HepG2 (cell line): ENCODE results near the gene ELP1. TPM values are rescaled to one million over a fixed set of nuclear protein-coding genes. Genes with fewer than 3 reads are reported as not detected.

Source experiments
- ATAC-seq: fragments of 200-7000 bp; cut with Tn5 transposase; 3 replicates; pipeline ENCODE4 v1.9.1; 2020; ENCODE audit warnings: mild to moderate bottlenecking, moderate library complexity
- Bru-seq: library from RNA; stranded (reverse); fragments of 400-500 nt; gene quantifications from one replicate; lab custom pipeline; 2021; lab: Mats Ljungman, UMichigan
- BruChase-seq, 2 experiments: library from RNA; stranded (reverse); fragments of 400-500 nt; gene quantifications; one replicate each; lab custom pipeline; 2021; lab: Mats Ljungman, UMichigan
- BruUV-seq: library from RNA; stranded (reverse); fragments of 400-500 nt; replicated peaks from 2 replicates; lab custom pipeline; 2021; lab: Mats Ljungman, UMichigan
- CTCF ChIA-PET: fragments of 300-600 bp; formaldehyde crosslinking; extraction: SDS; loops from one replicate; lab custom pipeline; 2021; ENCODE audit warnings: low total read pairs, inconsistent platforms, low intra/inter-chr PET ratio; lab: Yijun Ruan, JAX
- POLR2A ChIA-PET: fragments of 350-600 bp; sonication (Branson Sonifier 250); formaldehyde crosslinking; loops from one replicate; lab custom pipeline; 2020; ENCODE audit warnings: antibody characterized with exemption, inconsistent platforms; lab: Yijun Ruan, JAX
- DNase-seq: peaks from one replicate; pipeline ENCODE4 v3.0.0-alpha.2; 2015; ENCODE audit warnings: low spot score
- FAIRE-seq: peaks from 3 replicates; lab custom pipeline; 2011; peaks lifted over from hg19 to GRCh38; lab: Jason Lieb, UNC
- H2AFZ ChIP-seq: one replicate; pipeline ENCODE4 v1.6.1; 2011; ENCODE audit warnings: low read length, inconsistent platforms
- H3K27ac ChIP-seq: fragments of 300-600 bp; 3 replicates; pipeline ENCODE4 v1.8.0; 2011; ENCODE audit warnings: mixed run types, mild to moderate bottlenecking, mixed read lengths, low read length, inconsistent platforms; ENCODE audit not compliant: insufficient read depth; ENCODE audit errors: extremely low read length
- H3K27me3 ChIP-seq, 2 experiments: fragments of 200-600 bp in 1 of 2; 2 replicates in 1 of 2; 3 replicates in 1 of 2; pipeline versions ENCODE4 v1.6.0 to v1.8.0; 2011; ENCODE audit warnings: low read length in 2 of 2, mild to moderate bottlenecking in 2 of 2, moderate library complexity in 2 of 2, inconsistent platforms in 1 of 2; ENCODE audit not compliant: insufficient read depth in 2 of 2, control insufficient read depth in 1 of 2
- H3K36me3 ChIP-seq, 2 experiments: fragments of 200-600 bp in 1 of 2; replicated peaks in 1 of 2; 2 replicates in 1 of 2; 3 replicates in 1 of 2; pipeline versions ENCODE4 v1.5.1 to v1.8.0; 2011; ENCODE audit warnings: low read length in 2 of 2, inconsistent platforms in 1 of 2; ENCODE audit not compliant: insufficient read depth in 2 of 2, control insufficient read depth in 1 of 2
- H3K4me1 ChIP-seq: 2 replicates; pipeline ENCODE4 v1.5.1; 2012; ENCODE audit warnings: low read length, inconsistent platforms; ENCODE audit not compliant: insufficient read depth
- H3K4me2 ChIP-seq: 2 replicates; pipeline ENCODE4 v1.6.0; 2011; ENCODE audit warnings: low read depth, low read length, inconsistent platforms
- H3K4me3 ChIP-seq, 3 experiments: fragments of 200-600 bp in 1 of 3; sonication (generic), shearing (Covaris generic) in 1 of 3; replicated peaks in 1 of 3; 2 replicates each; pipeline ENCODE4 v1.5.1; 2011 to 2016; ENCODE audit warnings: low read length in 3 of 3, inconsistent platforms in 2 of 3, low read depth in 2 of 3, mild to moderate bottlenecking in 2 of 3, control low read depth in 1 of 3, mixed read lengths in 1 of 3; ENCODE audit not compliant: insufficient read depth in 1 of 3
- H3K79me2 ChIP-seq: one replicate; pipeline ENCODE4 v1.6.1; 2011; ENCODE audit warnings: low read length, inconsistent platforms; ENCODE audit not compliant: insufficient read depth
- H3K9ac ChIP-seq: 2 replicates; pipeline ENCODE4 v1.6.0; 2011; ENCODE audit warnings: mild to moderate bottlenecking, low read depth, low read length, inconsistent platforms; ENCODE audit not compliant: insufficient read depth
- H3K9me3 ChIP-seq: 2 replicates; pipeline ENCODE4 v1.5.1; 2012; ENCODE audit warnings: mild to moderate bottlenecking, low read length
- H4K20me1 ChIP-seq: 2 replicates; pipeline ENCODE4 v1.6.0; 2011; ENCODE audit warnings: inconsistent platforms, mild to moderate bottlenecking, low read length, moderate library complexity; ENCODE audit not compliant: insufficient read depth
- E2F2 ChIP-seq: sonication (generic); formaldehyde crosslinking; IDR thresholded peaks from 2 replicates; pipeline ENCODE4 v1.4.0; 2020; ENCODE audit warnings: missing genetic modification reagents, borderline replicate concordance
- MEF2D ChIP-seq: sonication (generic); formaldehyde crosslinking; IDR thresholded peaks from 2 replicates; pipeline ENCODE4 v1.5.1; 2020; ENCODE audit warnings: mild to moderate bottlenecking, missing genetic modification reagents
- U2AF2 ChIP-seq: fragments of 200-400 bp; formaldehyde crosslinking; IDR thresholded peaks from 2 replicates; pipeline ENCODE4 v1.6.1; 2017; ENCODE audit warnings: low read depth, mild to moderate bottlenecking, low read length
- ZMYM2 ChIP-seq: sonication (generic); formaldehyde crosslinking; IDR thresholded peaks from 2 replicates; pipeline ENCODE4 v1.8.0; 2022; ENCODE audit warnings: mild to moderate bottlenecking, missing genetic modification reagents
- WGBS: methylation state at CpG from one replicate; pipeline ENCODE4 v1.1.6; 2017; ENCODE audit warnings: low lambda C conversion rate; 5-methylcytosine and 5-hydroxymethylcytosine counted together
- in situ Hi-C: cut with HindIII; loops from 2 replicates; pipeline ENCODE4 v1.10.0; 2017; ENCODE audit warnings: low pct_unique_long_range_greater_than_20kb; ENCODE audit not compliant: extremely low pct_ligation_motif_present
- intact Hi-C: fragments of 100-400 bp; cut with micrococcal nuclease; formaldehyde crosslinking; loops from one replicate; pipeline ENCODE4 v1.10.0; 2022; ENCODE audit not compliant: unreplicated experiment
- long read RNA-seq, 2 experiments: library from RNA in 1 of 2; library from polyadenylated mRNA in 1 of 2; stranded (forward) in 1 of 2; unstranded in 1 of 2; transcript quantifications; one replicate each; pipeline ENCODE4 v2.0.0, GENCODE V29; 2019 to 2022
- polyA minus RNA-seq, 3 experiments: library from RNA; depleted of rRNA, polyadenylated mRNA; stranded (reverse); fragments of >200 nt; gene quantifications; 2 replicates each; pipeline ENCODE4 v1.2.3, GENCODE V29; 2011; ENCODE audit warnings: low replicate concordance in 1 of 3
- polyA plus RNA-seq, 8 experiments: library from polyadenylated mRNA; depleted of rRNA in 3 of 8; stranded (reverse) in 7 of 8; unstranded in 1 of 8; fragments of >200 nt; fragmentation: Illumina TruSeq in 4 of 8; extraction: Trizol in 4 of 8; gene quantifications; 2 replicates each; pipeline versions ENCODE4 v1.2.1 to v1.2.3, GENCODE V29; 2011 to 2016; ENCODE audit warnings: low read depth in 4 of 8, missing spikeins in 1 of 8, mixed read lengths in 1 of 8; ENCODE audit not compliant: insufficient read depth in 1 of 8
- total RNA-seq, 5 experiments: library from RNA; depleted of rRNA; stranded (reverse); fragments of >200 nt; fragmentation: Illumina TruSeq; extraction: Trizol; gene quantifications; 2 replicates each; pipeline ENCODE4 v1.2.3, GENCODE V29; 2016; ENCODE audit warnings: low read depth in 1 of 5
- TF ChIP-seq, protein P1 (sequence below): sonication (generic); formaldehyde crosslinking; IDR thresholded peaks from 2 replicates; pipeline ENCODE4 v1.5.1; 2020; ENCODE audit warnings: missing genetic modification reagents, mild to moderate bottlenecking, borderline replicate concordance
- TF ChIP-seq, protein P2 (sequence below): sonication (generic); formaldehyde crosslinking; IDR thresholded peaks from 2 replicates; pipeline ENCODE4 v1.5.0; 2020; ENCODE audit warnings: missing genetic modification reagents, mild to moderate bottlenecking, borderline replicate concordance

Gene ELP1, protein sequence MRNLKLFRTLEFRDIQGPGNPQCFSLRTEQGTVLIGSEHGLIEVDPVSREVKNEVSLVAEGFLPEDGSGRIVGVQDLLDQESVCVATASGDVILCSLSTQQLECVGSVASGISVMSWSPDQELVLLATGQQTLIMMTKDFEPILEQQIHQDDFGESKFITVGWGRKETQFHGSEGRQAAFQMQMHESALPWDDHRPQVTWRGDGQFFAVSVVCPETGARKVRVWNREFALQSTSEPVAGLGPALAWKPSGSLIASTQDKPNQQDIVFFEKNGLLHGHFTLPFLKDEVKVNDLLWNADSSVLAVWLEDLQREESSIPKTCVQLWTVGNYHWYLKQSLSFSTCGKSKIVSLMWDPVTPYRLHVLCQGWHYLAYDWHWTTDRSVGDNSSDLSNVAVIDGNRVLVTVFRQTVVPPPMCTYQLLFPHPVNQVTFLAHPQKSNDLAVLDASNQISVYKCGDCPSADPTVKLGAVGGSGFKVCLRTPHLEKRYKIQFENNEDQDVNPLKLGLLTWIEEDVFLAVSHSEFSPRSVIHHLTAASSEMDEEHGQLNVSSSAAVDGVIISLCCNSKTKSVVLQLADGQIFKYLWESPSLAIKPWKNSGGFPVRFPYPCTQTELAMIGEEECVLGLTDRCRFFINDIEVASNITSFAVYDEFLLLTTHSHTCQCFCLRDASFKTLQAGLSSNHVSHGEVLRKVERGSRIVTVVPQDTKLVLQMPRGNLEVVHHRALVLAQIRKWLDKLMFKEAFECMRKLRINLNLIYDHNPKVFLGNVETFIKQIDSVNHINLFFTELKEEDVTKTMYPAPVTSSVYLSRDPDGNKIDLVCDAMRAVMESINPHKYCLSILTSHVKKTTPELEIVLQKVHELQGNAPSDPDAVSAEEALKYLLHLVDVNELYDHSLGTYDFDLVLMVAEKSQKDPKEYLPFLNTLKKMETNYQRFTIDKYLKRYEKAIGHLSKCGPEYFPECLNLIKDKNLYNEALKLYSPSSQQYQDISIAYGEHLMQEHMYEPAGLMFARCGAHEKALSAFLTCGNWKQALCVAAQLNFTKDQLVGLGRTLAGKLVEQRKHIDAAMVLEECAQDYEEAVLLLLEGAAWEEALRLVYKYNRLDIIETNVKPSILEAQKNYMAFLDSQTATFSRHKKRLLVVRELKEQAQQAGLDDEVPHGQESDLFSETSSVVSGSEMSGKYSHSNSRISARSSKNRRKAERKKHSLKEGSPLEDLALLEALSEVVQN (N-terminal part only)
- total RNA-seq (2016; rRNA removed; fragmentation: Illumina TruSeq; extraction: Trizol) (275 and 437 TPM in 2 replicates), polyA plus RNA-seq (2011; rRNA removed) (137 and 157 TPM in 2 replicates), polyA minus RNA-seq (2011; rRNA and poly(A)+ RNA removed; ENCODE audit: low replicate concordance) (47.1 and 81.0 TPM in 2 replicates), Bru-seq, nascent RNA (percentile 98 among the genes with signal in this experiment), BruChase-seq, experiment 1, labeled RNA remaining after a 6-hour chase (percentile 98 among the genes with signal in this experiment), BruChase-seq, experiment 2, labeled RNA remaining after a 2-hour chase (percentile 98 among the genes with signal in this experiment)
- 48.7 and 50.4 TPM in 2 replicates for total RNA-seq (2016; cell fraction: cytosol; rRNA removed; fragmentation: Illumina TruSeq; extraction: Trizol; ENCODE audit: low read depth)
- total RNA-seq (2016; cell fraction: insoluble cytoplasmic fraction; rRNA removed; fragmentation: Illumina TruSeq; extraction: Trizol) = 275 and 435 TPM in 2 replicates
- total RNA-seq (2016; cell fraction: membrane; rRNA removed; fragmentation: Illumina TruSeq; extraction: Trizol) = 126 and 136 TPM in 2 replicates
- total RNA-seq (2016; cell fraction: nucleus; rRNA removed; fragmentation: Illumina TruSeq; extraction: Trizol) = 175 and 206 TPM in 2 replicates
- polyA plus RNA-seq (2011; cell fraction: cytosol; rRNA removed) = 71.0 and 99.3 TPM in 2 replicates
- 215 and 228 TPM in 2 replicates for polyA plus RNA-seq (2011; cell fraction: nucleus; rRNA removed)
- 216 and 231 TPM in 2 replicates for polyA plus RNA-seq (2012)
- 37.8 and 39.9 TPM in 2 replicates for polyA plus RNA-seq (2016; cell fraction: cytosol; fragmentation: Illumina TruSeq; extraction: Trizol; ENCODE audit: low read depth)
- polyA plus RNA-seq (2016; cell fraction: insoluble cytoplasmic fraction; fragmentation: Illumina TruSeq; extraction: Trizol; ENCODE audit: low read depth) = 324 and 336 TPM in 2 replicates
- polyA plus RNA-seq (2016; cell fraction: membrane; fragmentation: Illumina TruSeq; extraction: Trizol; ENCODE audit: low read depth) = 69.9 and 75.6 TPM in 2 replicates
- polyA plus RNA-seq (2016; cell fraction: nucleus; fragmentation: Illumina TruSeq; extraction: Trizol; ENCODE audit: insufficient read depth, low read depth) = 301 and 311 TPM in 2 replicates
- 115 and 137 TPM in 2 replicates for polyA minus RNA-seq (2011; cell fraction: cytosol; rRNA and poly(A)+ RNA removed)
- polyA minus RNA-seq (2011; cell fraction: nucleus; rRNA and poly(A)+ RNA removed) = 126 and 136 TPM in 2 replicates
- long read RNA-seq, experiment 1, full-length matches to known transcripts = 10 of 458 reads
- long read RNA-seq, experiment 1, partial matches to known transcripts = 56 of 458 reads
- long read RNA-seq, experiment 1, other reads (novel, unspliced or antisense) = 392 of 458 reads
- long read RNA-seq, experiment 2, full-length matches to known transcripts = 16 of 609 reads
- long read RNA-seq, experiment 2, partial matches to known transcripts = 207 of 609 reads
- long read RNA-seq, experiment 2, other reads (novel, unspliced or antisense) = 386 of 609 reads

DNA sequence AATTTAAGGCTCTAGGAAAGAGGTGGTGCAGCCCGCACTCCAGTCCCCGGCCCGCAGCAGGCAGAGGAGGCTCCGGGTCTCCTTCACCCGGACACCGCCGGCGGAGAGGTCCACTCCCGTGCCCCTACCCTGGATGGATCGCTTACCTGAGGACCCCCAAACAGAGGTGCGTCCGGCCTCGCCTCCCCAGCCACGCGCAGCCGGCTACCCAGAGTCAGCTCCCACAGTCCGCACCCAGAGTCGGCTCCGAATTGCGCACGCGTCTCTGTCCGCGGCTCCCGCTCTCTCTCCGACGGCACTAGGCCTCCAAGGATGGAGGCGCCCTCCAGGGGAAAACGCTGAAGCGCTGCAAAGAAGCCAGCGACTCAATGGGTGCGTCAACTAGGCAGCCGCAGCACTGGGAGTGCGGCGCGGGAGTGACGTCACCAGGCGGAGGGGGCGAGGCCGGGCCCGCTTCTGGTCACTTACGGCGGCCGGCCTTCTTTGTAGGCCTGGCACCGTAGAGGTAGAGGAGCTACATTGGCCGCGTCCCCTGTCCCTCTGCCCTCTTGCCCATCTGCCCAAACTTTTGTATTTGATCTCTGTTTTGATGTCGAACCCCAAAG is at the start of gene ELP1:
Gene ELP1, minus strand, starts transcription at position 407 of the 605 bp plus-strand sequence. CDS start 2,978 bp downstream, outside the sequence.
- no peaks in the 10 kb centered on the region for H3K9me3 ChIP-seq
- peaks cover 44% of the 10 kb centered on the region for H3K4me1 ChIP-seq
- no peaks in the 10 kb centered on the region; a peak in 1 of 5 replicates for H3K27me3 ChIP-seq
- H3K9ac ChIP-seq = peak within 1 kb of the TSS; percentile 89
- peak within 1 kb of the TSS; percentile 82 for H3K4me2 ChIP-seq
- in situ Hi-C loops (loop anchor here (5.0 kb wide), 1 partner anchor 47 kb away; no protein-coding TSS in a partner anchor), intact Hi-C loops (loop anchor here (2.0 to 10.0 kb wide), 3 partner anchors 15 to 159 kb away; no protein-coding TSS in a partner anchor)
- BruUV-seq = no TSS peak
- peaks cover 62% of the 10 kb centered on the region for H3K79me2 ChIP-seq
- peak within 1 kb of the TSS; percentile 82 for H2AFZ ChIP-seq
- peaks cover 2 to 18% of the 10 kb centered on the region in 2 experiments; a peak in 4 of 5 replicates for H3K36me3 ChIP-seq
- no peaks in the 10 kb centered on the region for H4K20me1 ChIP-seq
- peak; percentile 93 for DNase-seq
- FAIRE-seq = no peak
- ChIA-PET CTCF (no interaction called here), POLR2A (interaction anchor here (0.6 to 1.3 kb wide), 3 partner anchors 22 to 65 kb away, joined by 3 to 7 read pairs (median 3); no protein-coding TSS in a partner anchor)
- peak within 1 kb of the TSS; percentile 84 to 100 (median 95) for H3K4me3 ChIP-seq
- peak within 1 kb of the TSS; percentile 84 for H3K27ac ChIP-seq
- 0% methylated on average over 22 of the region's 48 CpGs for WGBS
- ATAC-seq = peak; percentile 94
- TF ChIP-seq, protein P1, sequence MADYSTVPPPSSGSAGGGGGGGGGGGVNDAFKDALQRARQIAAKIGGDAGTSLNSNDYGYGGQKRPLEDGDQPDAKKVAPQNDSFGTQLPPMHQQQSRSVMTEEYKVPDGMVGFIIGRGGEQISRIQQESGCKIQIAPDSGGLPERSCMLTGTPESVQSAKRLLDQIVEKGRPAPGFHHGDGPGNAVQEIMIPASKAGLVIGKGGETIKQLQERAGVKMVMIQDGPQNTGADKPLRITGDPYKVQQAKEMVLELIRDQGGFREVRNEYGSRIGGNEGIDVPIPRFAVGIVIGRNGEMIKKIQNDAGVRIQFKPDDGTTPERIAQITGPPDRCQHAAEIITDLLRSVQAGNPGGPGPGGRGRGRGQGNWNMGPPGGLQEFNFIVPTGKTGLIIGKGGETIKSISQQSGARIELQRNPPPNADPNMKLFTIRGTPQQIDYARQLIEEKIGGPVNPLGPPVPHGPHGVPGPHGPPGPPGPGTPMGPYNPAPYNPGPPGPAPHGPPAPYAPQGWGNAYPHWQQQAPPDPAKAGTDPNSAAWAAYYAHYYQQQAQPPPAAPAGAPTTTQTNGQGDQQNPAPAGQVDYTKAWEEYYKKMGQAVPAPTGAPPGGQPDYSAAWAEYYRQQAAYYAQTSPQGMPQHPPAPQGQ = no peak
- TF ChIP-seq, protein P2, sequence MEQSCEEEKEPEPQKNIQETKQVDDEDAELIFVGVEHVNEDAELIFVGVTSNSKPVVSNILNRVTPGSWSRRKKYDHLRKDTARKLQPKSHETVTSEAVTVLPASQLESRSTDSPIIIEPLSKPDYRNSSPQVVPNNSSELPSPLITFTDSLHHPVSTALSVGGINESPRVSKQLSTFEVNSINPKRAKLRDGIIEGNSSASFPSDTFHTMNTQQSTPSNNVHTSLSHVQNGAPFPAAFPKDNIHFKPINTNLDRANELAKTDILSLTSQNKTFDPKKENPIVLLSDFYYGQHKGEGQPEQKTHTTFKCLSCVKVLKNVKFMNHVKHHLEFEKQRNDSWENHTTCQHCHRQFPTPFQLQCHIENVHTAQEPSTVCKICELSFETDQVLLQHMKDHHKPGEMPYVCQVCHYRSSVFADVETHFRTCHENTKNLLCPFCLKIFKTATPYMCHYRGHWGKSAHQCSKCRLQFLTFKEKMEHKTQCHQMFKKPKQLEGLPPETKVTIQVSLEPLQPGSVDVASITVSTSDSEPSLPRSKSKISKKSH = peak; percentile 71; the same call in 1 of the 2 replicates
- no peak for TF ChIP-seq E2F2
- no peak for TF ChIP-seq U2AF2
- 0 out of 2 replicates have a peak, but pooled peaks have one; percentile 12 for TF ChIP-seq ZMYM2 (CRISPR knock-in tag)
- peak; percentile 46; the same call in 1 of the 2 replicates for TF ChIP-seq MEF2D
